Right kidney (tissue), 1 donor: ENCODE results near the gene EEFSEC.
"Not testable (repeated sequence)": the region's sequence is repeated elsewhere in the genome, so short reads cannot be mapped to it uniquely, and the experiment has no call there.

Source experiments
- DNase-seq: peaks from one replicate; pipeline ENCODE4 v3.0.0-alpha.2; 2016

The EEFSEC gene

DNA sequence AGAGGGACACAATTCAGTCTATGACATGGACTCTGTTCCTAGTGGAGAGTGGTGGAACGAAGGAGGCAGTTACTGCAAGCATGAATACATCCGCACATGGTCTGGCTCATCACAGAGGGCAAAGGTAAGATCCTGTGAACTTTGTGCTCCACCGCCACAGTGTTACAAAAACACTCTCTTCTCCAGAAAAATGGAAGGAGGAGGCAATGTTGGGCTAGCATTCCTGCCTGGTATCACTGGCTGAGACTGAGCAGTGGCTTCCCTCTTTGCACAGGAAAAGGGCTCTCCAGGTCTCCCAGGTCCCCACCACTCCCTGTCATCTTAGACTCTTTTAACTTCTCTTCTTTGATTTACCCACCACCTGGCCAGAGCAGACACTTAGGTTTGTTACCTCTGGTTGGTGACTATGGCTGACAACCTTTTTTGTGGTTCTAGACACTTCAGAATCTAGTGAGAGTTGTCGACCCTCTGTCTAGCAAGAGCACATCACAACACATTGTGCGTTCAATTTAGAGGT, 1.5 kb upstream of the EEFSEC start:
- no peak for DNase-seq

DNA sequence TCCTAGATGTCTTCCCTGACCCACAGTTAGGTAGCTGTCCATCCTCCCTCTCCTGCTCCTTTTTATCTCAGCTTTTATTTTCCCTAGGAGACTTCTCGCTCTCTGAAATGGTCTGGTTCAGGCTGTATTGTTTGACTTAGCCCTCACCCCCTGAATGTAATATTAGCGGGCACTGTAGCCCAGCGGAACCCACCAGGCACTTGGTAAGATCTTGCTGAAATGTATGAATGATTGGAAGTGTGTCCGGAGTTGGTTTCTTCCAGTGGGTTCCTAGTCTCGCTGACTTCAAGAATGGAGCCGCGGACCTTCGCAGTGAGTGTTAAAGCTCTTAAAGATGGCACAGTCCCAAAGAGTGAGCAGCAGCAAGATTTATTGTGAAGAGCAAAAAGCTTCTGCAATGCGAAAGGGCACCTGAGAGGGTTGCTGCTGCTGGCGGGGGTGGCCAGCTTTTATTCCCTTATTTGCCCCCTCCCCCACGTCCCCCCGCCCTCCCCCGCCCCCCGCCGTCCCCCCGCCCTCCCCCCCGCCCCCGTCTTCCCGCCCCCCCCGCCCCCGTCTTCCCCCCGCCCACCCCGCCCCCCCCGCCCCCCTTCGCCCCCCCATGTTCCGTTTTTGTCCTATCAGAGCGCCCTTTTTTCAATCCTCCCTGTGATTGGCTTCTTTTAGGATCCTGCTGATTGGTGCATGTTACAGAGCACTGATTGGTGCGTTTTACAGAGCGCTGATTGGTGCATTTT, 694 bp upstream of the EEFSEC start:
- no peak for DNase-seq

DNA sequence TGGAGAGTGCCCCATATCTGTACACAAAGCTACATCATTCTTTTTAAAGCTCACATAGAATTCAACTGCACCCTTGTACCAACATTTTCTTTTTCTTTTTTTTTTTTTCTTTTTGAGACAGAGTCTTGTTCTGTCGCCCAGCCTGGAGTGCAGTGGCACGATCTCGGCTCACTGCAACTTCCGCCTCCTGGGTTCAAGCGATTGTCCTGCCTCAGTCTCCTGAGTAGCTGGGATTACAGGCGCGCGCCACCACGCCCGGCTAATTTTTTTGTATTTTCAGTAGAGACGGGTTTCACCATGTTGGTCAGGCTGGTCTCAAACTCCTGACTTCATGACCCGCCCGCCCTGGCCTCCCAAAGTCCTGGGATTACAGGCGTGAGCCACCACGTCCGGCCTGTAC, 1.1 kb downstream of the EEFSEC start:
- DNase-seq = not testable (repeated sequence)

DNA sequence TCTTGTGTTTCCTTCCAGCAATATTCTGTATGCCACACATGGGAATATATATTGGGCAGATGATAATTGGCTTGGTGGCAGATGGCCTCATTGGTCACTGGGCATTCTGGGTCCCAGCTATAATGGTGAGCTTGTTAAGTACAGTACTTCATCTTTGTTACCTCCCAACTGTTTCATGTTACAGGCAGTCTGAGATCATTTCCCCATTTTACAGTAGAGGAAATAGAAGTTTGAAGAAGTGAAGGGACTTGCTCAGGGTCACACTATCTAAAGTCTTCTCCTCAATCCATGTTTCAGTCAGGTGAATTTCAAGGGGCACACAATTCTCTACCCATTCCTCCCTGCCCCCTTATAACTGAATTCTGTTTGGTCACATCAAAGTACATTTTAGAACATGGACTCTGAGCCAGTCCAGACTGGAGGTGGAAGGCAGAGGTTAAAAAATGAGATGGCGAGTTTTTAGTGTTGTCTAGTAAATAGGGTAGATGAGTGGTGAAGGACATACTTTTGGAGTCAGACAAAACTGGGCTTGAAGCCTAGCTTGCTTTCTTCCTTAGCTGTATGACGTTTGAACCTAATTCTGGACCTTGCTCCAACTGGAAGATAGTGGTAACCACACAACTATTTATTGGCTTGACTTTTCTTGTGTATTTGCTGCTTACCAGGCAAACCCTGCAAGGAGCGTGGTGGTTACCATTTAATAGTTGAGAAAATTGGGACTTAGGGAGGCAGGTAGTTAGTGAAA, 2.5 kb downstream of the EEFSEC start:
- DNase-seq = no peak

DNA sequence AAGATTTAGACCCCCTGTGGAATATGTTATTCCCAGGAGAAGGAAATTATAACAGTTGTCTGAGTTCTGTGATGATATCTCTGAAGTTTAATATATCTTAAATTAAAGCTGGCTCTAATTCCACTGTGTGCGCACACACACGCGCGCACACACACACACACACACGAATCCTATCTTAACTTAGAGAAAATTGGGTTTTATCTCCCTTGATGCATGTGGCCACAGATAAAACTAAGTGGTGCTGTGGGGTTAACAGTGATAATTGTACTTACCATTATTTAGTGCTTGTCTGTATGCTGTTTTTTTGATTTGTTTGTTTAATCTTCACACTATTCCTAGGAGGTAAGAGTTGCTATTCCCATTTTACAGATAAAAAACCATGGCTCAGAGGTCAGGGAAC, 7.4 kb downstream of the EEFSEC start:
- no peak for DNase-seq

DNA sequence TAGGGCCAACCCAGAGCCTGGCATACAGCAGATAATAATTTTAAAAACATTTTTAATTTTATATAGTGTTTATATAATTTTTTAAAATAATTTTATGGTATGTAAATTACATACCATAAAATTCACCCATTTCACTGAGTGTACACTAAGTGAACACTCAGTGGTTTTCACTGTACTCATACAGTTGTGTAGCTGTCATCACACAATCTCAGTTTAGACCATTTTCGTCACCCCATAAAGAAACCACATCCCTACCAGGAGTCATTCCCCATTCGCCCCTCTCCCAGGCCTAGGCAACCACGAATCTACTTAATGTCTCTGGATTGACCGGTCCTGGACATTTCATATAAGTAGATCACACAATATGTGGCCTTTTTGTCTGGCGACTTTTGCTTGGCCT, 10.2 kb downstream of the EEFSEC start:
- DNase-seq = no peak

DNA sequence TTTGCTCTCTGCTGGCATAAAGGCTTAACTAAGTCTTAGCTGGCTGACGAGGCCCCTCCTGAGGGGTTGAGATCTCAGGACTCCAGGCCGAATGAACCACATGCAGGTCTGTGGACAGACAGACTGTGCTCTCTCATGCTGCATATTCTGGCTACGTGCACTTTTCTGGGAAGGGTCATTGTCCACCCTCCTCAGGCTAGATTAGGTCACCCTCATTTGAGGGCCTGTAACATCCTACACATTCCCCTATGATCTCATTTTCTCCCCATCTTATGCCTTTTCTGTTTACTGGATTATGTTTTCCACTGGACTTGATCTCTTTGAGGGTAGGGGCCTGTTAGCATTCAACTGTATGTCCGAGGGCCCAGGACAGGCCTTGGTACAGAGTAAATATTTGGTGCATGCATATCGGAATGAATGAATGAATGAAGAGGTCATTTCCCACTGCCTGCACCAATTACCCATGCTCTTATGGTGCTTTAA, 13.7 kb downstream of the EEFSEC start:
- no peak for DNase-seq

DNA sequence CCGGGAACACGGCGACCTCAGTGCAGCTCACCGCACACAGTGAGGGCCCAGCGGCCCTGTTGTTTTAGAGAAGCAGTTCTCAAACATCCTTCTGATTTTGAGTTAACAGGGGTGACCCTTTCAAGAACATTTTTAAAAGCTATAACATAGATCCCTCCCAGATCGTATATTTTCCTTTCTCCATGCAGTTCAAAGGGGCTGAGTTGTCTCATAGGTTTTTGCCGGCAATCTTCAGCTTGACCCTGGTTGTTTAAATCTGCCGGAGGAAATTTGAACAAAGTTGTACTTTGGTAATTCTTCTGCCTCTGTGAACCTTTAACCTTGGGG, 14.3 kb downstream of the EEFSEC start:
- no peak for DNase-seq

DNA sequence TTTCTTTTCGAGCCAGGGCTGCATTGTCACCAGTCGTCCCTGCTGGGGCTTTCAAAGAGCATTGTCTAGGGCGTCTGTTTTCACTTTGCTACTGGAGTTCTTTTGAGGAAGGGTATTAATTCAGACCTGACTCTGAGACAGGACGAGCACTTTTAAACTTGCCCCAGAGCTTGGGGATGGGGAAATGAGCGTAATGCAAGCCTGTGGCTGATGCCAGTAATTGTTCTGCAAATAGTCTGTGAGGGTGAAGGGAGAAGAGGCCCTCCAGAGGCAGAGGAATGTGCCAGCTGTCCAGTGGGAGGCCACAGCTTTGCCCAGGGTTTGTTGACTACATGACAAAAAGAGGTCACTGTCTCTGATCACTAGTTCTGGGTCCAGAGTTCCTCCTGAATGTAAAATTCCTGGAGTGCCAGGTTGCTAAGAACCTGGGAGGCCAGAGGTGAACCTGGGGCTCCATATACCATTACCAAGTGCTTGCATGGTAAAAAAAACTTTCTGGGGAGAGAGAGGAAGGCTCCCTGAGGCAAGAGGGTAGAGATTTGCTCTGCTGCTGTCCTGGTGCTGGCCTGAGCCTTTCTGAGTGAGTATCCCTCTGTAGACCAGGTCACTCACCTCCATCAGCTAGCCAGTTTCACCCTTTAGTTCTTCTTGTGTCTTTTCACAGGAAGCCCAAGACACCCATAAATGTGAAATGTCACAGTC, 14.8 kb downstream of the EEFSEC start:
- DNase-seq = no peak

DNA sequence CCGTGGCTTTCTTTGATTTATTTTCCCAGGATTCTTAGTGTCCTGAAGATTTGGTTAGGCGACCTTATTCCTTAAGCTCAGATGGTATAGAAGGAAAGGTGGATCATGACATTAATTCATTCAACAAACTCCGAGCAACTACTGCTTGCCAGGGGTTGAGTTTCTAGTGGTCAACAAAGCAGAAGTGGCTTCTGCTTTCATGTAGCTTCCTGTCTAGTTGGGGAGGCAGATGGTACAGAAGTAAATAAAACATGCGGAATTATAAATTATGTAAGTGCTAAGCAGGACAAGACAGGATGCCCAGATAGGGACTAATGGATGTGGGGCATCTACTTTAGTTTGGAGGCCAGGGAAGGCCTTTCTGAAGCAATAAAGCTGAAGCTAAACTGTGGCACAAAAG, 15.6 kb downstream of the EEFSEC start:
- DNase-seq = no peak

DNA sequence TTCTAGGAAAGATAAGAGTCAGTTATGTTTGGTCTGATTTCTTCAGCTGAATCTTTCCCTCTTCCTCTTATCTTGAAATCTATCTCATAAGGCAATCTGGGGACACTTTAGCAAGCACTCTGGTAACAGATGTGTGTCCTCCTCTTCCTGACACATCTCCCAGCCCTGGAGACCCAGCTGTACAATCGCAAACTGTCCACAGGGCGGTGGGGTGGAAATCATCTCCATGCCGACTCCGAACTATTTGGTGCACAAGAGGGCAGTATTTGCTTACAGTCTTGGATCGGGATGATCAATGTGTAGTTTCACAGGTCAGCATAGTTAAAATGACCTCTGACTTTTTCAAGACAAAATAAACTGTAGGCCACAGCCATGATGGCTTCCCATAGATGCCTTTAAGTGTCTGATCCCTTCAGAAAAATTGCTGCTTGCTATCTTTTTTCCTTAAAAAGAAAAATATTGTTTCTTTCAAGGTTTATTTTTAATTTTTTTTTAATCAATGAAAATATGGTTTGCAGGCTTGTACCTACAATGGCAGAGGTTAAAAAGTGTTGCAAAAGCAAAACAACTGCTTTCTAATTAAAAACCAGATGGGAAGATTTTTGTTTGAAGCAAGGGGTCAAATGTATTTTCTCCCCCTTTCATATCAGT, 17.7 kb downstream of the EEFSEC start:
- DNase-seq = peak; percentile 43

DNA sequence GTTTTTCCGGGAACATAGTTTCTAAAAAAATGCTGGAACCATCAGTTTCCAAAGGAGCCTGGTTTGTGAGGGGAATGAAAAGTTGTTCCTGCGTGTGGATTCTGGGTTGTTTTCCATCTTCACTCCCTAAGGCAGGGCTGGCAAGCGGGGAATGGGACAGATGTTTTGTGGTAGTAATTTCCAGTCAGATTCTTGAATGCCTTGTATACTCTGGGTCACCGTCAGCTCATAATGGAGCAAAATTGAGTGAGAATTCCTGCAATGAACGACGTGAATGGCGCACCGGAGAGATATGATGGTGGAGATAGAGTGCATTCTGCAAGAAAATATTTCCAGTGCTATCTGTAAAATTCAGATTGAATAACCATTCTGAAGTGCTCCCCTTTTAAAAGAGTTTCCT, 19.9 kb downstream of the EEFSEC start:
- DNase-seq = no peak

DNA sequence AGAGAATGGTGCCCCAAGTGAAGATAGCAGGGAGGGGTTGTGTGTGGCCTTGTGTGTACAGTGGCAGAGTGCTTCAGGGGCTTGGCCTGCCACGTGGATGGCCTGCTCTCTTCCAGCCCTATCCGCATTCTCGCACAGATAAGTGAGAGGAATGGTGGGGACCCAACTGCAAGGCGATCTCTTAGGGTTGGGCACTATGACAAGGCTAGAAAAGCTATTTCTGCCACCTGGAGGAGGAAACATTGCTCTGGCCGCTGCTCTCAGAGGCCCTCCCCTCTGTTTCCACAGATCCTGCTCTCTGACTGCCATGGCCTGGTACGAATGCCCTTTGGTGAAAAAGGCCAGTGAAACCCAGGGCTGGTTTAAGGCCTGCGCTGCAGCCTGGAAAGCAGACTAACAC, 20.6 kb downstream of the EEFSEC start:
- no peak for DNase-seq

DNA sequence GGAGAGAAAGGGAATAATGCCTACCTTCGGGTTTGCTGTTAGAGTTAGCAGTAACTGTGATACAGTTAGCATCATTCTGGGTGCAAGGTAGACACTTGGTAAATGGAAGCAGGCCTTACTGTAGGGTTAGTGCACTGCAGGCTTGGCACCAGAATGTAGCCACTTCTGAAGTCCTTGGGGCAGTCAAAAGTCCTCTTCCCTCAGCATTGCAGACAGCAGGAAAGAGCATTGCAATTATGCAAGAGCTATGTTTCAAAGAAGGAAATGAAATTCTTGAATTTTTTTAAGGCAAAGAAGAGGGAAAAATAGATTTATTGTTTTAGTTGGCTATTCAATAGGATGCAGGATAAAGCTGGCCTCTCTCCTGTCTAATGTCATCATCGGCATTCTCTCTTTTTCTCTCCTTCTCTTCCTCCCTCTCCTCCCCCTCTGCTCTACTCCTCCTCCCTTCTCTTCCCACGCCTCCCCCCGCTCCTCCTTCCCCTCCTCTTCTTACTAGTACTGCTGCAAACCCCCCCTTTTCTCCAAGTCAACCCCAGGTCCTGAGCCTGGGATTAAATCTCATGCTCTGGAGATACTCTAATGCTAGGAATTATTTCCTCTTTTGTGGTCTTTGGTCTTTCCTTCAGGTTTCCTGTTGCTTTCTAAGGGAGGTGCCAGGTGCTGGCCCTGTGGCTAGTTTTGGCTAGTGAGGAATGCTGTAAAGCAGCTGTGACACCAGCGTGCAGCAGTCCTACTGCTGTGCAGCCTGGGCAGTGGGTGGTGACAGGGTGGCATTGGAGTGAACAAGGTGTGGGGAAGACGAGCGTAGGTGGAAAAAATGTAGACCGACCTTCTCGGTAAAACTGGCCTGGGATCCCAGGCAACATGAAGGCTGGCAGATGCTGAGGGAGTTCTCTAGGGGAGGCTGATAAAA, 21.7 kb downstream of the EEFSEC start:
- DNase-seq = no peak

DNA sequence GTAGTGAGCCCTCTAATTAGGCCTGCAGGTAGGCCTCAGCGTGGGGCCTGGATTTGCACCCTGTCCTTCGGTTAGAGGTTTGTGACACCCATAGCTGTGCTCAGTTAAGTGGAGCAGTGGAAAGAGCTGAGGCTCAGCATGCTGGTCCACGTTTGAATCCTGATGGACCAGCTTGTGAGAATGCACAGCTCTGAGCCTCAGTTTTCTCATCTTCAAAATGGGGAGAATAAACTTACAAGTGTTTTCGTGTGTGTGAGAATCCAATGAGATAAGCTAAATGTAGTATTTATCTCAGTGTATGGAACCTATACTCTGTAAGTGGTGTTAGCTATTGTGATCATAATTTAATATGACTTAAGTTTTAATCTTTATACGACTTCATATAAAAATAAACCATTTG, 22.5 kb downstream of the EEFSEC start:
- DNase-seq = no peak

DNA sequence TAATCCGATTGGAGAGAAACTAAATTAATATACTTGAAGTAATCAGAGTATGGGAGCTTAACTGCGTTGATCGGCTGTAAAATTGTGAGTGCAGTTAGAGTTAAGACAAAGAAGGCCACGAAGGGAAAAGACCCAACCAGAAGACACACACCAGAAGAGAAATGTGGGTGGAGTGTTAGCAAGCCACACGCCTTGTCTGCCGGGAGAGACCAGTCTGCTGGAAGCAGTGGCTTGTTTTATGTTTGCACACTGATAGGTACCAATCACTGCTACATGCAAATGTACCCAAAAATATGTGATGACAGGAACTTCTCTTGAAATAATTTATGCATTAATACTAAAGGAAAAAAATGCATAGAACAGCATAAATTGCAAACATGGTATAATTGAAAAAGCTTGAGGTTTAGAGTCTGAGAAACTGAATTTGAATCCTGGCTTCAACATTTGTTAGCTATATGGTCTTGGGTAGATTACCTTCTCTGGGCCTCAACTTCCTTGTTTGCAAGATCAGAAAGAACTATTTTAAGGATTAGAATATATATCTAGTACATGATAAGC, 23.1 kb downstream of the EEFSEC start:
- no peak for DNase-seq

DNA sequence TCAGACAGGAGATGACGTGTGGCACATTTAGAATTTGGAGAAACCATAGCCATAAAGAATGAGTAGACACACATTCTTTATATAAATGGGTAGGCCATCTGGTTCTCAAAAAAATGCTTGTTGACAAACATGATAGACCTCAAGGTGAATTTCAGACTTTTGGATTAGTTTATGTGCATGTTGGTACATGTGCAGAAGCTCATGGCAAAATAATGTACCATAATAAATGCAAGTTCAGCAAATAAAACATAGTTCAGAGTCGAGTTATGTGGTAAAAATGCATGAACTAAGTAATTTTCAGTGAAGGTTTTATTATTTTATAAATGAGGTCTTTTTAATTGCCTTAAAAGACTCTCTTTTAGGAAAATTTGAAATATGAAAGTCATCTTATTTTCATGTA, 24.6 kb downstream of the EEFSEC start:
- no peak for DNase-seq

DNA sequence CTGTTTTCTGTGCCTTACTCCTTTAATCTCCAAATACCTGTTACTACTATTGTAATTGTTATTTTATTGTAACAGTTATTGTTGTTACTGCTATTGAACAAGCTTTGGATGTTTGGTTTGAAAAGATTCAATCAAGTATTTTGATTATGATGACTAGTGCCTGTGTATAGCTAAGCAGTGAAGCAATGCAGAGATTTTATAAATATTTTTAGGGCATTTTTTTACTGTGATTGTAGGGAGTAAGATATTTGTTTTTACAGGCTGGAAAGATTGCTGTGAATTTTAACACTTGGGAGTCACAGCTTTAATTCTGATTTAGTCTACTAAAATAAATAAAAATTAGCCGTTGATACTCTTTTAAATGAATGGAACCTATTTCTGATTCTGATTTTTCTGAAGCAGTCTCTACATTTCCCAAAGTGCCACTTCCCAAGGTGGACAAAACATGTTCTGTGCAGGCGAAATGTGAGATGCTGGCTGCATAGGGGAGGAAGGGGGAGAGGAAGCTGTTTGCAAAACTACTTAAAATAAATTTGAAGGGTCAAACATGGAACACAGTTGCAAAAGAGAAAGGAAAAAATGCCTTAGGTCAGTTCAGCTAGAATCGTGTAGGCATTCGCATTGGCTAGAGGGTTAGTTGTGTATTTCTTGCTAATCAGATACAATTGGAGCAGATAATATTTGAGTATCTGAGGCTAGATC, 25.7 kb downstream of the EEFSEC start:
- no peak for DNase-seq

DNA sequence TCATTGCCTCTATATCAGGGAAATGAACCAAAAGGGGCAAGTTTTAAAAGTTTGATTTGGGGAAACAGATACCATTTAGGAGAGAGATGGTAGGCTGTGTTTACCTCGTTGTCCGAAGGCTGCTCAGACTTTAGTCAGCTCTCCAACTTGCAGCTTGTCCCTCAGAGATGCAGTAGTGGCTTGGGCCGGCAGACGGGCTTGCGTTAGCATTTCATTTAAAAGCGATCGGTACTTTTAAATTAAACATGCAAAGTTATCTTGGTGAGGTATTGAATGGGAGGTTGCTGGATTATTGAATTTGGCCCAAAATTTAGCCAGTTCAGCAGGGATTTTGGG, 26.2 kb downstream of the EEFSEC start:
- DNase-seq = no peak

DNA sequence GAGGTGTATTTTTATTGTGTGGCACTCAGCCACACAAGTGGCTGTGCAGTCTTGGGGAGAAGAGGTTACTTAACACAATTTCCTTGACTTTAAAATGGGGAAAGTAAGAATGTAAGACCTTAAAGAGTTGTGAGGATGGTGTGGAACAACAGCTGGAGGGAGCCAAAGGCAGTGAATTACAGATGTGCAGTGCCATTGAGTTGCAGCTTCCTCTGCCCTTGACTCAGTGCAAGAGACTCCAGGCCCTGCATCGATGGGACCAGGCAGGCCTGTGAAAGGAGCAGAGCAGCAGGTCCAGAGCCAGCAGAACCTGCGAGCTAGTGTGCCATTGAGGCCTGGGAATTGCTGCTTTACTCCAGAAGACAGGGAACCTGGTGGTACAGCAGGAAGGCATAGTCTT, 27.2 kb downstream of the EEFSEC start:
- DNase-seq = no peak

DNA sequence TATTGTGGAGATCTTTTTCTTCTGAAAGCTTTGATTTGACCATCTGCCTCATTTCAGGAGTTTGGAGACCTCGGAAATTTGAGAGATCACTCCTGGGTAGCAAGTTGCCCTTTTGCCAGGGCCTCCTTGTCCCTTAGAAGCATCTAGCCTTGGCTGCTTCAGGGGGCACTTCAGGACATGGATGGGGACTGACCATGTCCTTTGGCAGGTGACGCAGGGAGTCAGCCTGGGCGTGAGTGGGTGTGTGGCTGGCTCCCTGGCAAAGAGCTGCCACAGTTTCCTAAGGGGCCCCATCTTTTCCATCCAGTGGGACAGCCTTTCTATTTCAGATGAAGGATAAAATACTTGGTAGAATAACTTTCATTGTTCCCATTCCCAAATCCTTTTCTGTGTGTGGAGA, 27.6 kb downstream of the EEFSEC start:
- no peak for DNase-seq
